DMS53 treated with DMSO at 0.1 percent for 48 hours (cell line): ENCODE results near the gene NACC1.

ENCODE experiments used
- DNase-seq: peaks from one replicate; lab custom pipeline; 2025; ENCODE audit not compliant: unreplicated experiment; lab: John Stamatoyannopoulos, UW

Gene NACC1

GRCh38 chr19:13117772-13118423 is at the start of gene NACC1:
Gene NACC1 (plus strand): TSS chr19:13118264. CDS start chr19:13135208, 16,944 bp downstream.
- peak; percentile 82 for DNase-seq

DNA sequence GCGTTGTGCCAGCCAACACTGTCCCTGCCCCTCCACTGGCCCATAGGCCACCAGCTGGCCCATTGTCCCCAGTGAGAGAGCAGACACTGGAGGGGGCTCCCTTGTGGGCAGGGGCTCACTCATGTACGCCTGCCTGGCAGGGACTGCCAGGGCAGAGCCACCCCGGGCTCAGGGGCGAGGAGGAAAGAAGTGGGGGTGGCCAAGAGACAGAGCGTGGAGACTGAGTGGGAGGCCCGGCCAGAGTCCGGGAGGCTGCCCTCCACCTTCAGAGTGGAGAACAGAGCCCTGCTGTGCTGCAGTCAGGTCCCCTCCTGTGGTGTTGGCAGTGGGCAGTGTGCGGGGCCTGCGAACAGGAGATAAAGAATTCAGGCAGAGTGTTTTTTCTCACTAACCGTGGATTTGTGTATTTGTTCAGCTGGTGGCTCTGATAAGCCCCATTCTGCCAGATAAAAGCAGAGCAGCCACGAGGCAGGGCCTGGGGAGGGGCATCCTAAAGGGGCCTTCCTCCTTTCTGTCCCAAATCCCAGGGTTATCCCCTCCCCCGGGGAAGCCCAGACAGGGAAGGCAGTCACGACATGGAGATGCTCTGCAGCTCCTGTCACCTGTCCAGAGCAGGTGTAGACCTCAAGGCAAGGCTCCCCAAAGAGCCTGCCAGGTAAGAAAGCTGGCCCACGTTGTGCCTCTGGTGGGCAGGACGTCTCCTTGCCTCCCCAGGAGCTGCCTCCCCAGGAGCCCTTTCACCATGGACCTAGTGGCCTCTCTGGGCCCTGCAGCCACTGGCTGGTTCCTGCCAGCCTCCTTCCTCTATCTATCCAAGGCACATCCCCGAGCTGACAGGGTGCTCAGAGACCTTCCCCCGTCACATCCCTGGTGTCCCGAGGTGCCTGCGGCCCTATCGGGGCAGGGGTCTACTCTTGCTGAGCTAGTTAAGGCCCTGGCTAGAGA is 48.4 kb upstream of the NACC1 start:
- no peak for DNase-seq

DNA sequence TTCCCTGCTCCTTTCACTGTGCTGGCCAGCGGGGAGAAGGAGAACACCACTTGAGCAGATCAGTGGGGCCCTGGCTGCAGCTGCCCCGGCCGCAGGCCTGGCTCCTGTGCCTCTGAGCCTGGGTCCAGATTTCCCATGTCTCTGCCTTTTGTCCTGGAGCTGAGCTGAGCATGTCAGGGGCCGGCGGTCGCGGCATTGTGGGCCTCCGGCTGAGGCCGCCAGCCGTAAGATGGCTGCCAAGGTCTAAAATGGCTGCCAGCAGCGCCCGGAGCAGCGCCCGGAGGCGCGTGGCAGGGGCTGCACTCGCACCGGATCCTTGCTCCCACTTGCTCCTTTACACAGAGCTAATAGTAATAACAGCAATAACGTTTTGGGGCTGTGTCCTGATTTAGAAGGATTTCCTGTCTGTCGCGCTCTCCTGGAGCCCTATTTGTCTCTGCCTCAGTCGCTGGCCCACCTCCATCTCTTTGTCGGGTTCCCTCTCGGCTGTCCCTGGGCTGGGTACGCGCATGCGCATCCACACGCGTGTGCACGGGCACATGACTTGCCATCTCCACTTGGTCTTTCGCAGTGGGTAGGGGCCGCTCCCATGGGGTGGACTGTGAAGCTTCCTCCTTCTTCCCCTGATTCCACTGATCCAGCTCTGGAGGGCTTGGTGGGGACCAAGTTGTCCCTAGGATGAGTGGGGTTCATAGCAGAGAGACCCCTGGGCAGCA is 47.5 kb upstream of the NACC1 start:
- DNase-seq: no peak

DNA sequence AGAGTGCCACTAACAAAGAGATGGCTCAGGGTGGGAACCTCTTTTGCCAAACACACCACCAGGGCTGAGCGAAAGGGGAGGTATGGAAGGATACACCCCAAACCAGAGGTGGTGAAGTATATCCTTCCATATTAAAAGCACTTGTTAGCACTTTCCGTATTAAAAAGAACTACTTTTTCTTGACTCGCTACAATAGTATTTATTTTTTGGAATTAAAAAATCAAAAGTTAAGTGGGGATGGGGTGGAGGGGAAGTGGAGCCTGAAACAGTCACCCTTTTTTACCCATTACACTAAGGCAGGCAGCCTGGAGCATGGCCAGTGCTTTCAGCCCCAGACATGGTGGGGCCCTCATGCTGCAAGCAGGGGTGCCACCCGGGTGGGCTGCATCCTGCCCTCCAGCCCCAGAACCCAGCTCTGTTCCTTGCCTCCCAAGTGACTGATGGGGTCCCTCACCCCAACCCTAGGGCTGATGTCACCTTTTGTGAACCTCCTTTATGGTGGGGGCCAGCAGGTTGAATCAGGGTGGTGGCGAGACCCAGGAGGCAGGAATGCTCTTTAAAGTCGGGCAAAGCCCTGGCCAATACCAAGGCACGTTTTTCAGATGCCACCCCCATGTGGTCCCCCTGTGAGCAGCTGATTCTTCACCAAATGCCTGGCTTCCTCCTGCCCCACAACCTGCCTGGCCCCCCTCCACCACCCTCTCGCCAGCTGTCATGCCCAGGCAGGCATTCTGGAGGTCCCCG is 46.4 kb upstream of the NACC1 start:
- no peak for DNase-seq

DNA sequence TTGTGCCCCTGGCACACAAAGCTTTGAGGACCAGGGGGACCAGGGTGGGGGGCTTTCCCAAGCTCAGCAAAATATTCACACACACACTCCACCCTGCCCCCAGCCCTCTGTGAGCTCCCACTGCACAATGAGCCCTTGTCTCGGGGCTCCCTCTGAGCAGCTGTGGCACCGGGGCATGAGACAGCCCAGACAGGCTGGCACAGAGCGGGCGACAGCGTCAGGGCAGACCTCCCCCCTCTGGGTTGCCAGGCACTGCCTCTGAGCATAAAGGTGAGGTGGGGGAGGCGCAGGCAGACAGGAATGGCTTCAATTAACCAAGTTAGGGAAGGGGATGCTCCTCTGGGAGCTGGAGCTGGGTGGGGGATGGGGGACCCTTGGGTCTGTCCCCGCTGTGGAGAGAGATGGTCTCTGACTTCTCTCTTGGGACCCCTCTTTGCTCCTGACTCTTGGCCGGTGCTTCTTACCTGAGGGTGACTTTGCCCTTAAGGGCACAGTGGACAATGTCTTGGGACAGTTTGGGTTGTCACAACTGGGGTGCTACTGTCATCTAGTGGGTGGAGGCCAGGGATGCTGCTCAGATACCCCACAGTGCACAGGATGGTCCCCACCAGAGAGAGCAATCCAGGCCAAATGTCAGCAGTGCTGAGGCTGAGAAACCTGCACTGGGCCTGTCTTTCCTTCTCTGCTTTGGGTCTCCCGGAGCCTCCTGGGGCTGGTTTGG is 45.7 kb upstream of the NACC1 start:
- no peak for DNase-seq

DNA sequence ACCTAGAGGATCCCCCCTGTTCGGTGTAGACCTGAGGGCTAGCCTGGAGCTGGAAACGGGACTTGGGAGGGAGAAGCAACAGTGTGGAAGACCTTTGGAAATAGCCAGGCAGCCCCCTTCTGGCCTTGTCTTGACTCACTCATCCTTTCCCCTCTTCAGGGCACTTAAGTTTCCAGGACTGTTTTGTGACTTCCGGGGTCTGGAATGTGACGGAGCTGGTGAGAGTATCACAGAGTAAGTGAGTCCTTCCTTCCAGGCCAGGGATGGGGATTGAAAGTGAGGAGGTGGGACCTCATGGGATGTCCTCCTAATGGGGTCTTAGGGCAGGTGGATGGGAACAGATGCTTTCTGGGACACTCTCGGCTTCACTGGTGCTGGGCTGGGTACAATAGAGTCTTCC is 44.8 kb upstream of the NACC1 start:
- no peak for DNase-seq

- no peak for DNase-seq
Observed at GRCh38 chr19:13074378-13074777, 43.7 kb upstream of the NACC1 start.

DNA sequence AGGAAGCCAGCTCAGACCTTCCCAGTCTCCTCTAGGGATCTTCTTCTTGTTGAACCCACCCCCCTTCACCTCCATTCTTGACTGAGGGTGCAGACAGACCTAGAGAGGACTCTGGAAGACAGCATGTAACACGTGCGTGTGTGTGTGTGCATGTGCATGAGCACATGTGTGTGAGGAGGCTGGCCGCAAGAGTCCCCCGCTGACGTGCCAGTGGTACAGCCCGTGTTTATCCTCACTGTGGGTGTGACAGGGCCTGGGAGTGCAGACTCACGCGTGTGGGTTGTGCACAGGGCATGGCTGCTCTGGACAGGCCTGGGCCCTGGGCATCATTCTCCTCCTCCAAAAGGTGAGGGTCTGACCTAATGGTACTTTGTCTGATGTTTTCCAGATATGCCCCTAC is 41.7 kb upstream of the NACC1 start:
- no peak for DNase-seq

DNA sequence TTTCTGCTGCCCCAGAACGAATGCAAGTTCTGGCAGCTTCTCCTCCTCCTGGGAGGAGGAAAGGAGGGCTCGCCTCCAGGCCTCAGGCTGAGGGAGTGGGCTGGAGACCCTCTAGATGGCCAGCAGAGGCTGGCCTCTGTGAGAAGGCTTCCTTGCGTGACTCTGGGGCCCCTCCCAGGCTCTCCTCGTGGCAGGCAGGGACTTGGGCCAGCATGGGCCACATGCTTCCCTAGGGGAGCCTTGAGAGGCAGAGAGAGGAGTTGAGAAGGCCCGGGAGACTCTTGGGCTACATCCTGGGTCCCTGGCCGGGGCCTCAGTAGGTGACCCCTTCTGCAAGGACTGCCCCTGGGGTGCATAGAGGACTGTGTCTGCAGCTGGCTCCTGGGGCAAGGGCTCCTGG is 41.3 kb upstream of the NACC1 start:
- no peak for DNase-seq

DNA sequence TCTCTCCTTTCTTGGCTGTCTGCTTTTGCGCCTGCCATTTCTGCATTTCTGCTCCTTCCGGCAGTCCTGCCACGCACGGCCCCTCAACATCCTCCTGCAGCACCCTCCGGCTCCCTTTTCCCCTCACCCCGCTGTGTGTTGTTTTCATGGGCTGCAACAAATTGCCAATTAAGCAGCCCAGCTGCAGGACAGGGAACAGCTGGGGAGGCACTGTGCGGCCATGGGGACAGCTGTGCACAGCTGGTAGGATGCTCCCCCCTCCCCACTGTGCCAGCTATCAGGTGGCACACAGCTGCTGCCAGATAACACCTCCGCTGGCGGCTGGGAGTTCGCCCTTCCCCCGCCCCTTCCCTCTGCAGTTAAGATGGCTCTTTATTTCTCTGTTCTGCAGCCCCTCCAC is 40.8 kb upstream of the NACC1 start:
- DNase-seq: no peak

DNA sequence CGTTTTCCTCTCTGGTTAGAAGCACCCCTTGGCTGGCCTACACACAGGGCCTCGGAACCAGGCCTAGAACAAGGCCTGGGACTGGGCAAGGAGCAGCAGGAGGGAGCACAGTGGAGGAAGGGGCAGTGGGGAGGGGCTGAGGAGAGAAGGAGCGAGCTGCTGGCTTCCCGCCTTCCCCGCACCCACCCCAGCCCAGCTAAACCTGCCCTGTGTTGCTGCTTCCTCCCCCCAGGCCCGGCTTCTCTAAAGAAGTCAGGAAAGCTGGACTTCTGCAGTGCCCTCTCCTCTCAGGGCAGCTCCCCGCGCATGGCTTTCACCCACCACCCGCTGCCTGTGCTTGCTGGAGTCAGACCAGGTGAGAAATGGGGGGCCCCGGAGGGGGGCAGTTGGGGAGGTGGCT is 39.7 kb upstream of the NACC1 start:
- DNase-seq: no peak

GRCh38 chr19:13078897-13079541 is 39.0 kb upstream of the NACC1 start:
- no peak for DNase-seq

DNA sequence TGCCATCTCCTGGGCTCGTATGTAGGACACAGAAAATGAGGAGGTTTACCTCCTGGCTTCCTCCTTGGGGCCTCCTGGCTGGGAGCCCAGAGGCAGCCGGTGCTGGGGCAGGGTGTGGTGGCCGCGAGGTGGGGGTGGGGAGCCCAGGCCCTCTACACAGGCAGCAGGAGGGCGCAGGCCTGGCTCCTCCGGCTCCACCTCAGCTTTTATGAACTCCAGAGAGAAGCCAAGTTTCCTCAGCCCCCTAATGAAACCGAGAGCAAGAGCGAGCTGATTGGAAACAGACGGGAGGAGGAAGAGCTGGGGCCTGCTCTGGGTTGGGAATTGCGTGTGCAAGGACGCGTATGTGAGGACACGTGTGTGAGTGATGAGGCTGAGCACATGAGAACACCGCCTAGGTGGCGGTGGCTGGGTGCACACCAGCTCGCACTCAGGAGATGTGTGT is 38.5 kb upstream of the NACC1 start:
- DNase-seq: no peak

GRCh38 chr19:13082192-13083007 is 35.7 kb upstream of the NACC1 start:
- no peak for DNase-seq

- DNase-seq: no peak
Observed at GRCh38 chr19:13083008-13083404, 35.1 kb upstream of the NACC1 start.

GRCh38 chr19:13083627-13084026 is 34.4 kb upstream of the NACC1 start:
- DNase-seq: no peak

DNA sequence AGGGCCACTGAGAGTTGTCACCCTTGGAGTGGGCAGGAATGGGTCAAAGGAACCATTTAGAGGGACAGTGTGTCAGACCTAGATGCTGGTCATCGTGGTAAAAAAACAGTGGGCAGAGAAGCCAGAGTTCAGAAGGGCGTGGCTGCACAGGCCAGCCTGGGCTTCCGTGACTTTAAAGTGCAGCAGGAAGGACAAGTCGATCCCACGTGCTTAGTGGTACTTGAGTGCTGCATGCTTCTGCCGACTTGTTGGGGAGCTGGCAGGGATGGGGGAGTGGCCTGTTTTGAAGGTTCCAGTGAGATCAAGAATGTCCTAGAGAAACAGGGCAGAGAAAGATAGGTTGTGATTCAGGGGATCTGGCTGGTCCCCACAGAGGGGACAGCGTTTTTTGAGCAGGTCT is 32.4 kb upstream of the NACC1 start:
- DNase-seq: no peak

DNA sequence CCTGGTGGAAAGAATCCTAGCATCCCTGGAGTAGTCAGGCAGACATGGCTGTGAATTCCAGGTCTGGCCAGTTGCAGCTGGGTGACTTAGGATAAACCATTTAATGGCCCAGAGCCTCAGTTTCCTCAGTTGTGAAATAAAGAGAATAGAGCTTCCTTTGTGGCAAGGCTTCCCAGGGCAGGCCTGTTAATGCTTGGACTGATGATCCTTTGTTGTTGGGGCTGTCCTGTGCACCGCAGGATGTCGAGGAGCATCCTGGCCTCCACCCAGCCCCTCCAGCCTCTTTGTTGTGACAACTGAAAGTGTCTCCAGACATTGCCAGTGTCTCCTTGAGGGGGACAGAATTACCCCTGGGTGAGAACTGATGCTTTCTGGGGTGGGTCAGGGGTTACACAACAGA is 31.7 kb upstream of the NACC1 start:
- no peak for DNase-seq

DNA sequence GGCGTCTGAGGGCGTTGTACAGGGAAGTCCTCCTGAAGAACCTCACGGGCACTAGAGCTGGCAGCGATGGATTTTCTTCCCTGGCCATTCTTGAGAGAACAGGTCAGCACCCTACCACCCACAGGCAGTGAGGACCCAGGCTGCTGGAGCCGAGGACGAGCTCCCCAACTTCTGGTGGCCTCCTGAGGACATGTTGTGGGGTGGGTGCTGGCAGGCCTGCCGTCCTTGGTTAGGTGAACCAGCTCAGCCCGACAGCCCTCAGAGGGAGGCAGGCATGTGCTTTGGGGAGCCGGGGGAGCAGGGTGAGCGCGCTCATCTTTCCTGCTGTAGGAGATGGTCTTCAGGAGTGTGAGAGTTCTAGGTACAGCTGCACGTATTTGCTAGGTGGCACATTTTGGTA is 30.8 kb upstream of the NACC1 start:
- DNase-seq: no peak
